GM18502 (cell line): ENCODE results near the gene TTC39A.
"Not testable (repeated sequence)": the region's sequence is repeated elsewhere in the genome, so short reads cannot be mapped to it uniquely, and the experiment has no call there.

Source experiments
- ATAC-seq: cut with Tn5 transposase; IDR thresholded peaks from one replicate; pipeline ENCODE4 v1.9.1; 2021; ENCODE audit warnings: mild to moderate bottlenecking; ENCODE audit not compliant: unreplicated experiment, poor library complexity

Gene TTC39A

DNA sequence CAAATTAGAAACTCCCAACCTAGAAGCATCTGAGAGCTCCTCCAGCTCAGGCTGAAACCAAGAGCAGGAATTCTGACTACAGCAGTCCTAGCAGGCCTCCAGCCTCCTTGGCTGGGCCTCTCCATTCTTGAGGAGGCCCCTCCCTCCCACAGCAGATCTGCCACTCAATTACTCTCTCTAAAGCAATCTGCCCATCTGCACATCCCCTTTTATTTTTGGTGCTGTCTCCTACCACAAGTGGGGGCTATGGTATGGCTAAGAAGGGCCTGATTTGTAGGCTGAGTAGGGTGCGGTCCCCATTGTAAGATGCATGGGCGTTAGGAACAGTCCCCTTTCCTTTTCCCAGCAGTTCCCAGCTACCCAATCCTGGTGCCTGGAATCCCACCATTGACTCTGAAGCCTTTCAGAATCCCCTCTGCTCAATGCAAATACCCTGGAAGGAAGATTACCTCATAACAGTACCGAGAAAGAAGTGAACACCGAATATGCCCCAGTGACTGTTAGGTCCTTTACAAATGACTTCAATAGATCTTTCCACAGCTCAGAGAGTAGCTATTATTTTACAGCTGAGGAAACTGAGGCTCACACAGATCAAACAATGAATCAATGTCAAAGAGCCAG, 11.6 kb upstream of the TTC39A start:
- peak; percentile 75 for ATAC-seq

DNA sequence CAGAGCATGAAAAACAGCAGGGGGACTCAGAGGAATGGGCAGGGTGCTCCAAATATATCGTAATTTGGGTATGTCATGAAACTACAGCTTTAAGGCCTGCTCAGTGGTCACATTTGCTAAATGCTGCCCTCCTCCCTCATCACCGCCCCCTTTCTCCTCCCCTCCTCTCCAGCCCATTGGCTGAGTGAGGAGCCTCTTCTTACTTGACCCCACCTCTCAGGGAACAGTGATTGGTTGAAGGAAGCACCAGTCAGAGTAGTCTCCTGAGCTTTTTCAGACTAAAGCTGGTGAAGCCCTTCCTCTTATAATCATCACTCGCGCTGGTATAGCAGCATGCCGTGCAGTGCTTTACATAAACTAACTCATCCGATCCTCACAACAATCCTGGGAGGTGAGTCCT, 10.0 kb upstream of the TTC39A start:
- no peak for ATAC-seq

DNA sequence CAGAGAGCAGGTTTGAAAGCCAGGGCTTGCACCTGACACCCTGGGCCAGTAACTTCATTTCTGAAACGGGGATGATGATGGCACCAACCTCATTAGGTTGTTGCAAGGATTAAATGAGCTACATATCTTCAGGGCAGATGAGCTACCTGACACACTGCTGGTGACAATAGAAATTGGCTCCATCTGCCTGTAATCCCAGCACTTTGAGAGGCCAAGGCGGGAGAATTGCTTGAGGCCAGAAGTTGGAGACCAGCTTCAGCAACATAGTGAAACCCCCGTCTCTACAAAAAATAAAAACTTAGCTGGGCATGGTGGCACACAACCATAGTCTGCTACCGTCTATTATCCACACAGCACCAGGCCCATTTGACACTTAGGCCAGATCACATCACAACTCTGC, 6.3 kb upstream of the TTC39A start:
- ATAC-seq = no peak

GRCh38 chr1:51336004-51336403, 5.6 kb upstream of the TTC39A start:
- ATAC-seq = no peak

DNA sequence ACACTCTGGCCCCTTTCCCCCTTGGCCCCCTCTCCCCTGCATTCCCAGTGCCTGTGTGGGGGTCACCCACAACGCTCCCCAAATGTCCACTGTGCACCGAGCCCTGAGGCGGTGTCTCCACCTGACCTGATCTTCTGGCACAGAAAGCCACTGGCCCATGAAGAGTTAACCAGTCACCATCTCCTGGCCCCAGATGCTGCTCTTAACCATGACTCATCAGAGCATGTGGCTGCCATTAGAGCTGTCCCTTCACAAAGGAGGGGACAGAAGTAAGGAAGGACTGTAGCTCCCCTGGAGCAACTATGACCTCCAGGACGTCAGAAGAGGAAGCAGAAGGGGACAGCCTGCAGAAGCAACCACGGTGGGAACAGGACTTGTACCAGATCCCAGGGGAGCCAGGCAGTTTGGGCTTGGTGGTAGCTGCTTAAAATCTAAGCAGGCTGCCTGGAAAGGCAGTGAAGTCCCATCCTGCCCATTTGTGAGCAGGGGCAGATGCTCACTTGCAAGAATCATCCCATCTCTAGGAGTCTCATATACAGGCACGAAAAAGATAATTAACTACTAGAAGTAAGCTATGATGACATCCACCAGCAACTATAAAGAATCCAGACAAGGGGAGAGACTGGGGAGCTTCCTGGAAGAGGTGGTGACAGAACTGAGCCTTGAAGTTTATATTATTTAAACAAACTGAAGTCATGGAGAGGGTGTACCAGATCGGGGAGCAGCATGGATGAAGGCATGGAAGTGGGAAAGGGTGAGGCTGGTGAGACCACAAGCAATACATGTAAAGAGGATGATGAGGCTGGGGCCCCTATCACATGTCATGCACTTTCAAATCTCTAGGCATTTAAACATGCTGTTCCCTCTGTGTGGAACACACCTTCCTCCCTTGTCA, 1.1 kb upstream of the TTC39A start:
- ATAC-seq = no peak

DNA sequence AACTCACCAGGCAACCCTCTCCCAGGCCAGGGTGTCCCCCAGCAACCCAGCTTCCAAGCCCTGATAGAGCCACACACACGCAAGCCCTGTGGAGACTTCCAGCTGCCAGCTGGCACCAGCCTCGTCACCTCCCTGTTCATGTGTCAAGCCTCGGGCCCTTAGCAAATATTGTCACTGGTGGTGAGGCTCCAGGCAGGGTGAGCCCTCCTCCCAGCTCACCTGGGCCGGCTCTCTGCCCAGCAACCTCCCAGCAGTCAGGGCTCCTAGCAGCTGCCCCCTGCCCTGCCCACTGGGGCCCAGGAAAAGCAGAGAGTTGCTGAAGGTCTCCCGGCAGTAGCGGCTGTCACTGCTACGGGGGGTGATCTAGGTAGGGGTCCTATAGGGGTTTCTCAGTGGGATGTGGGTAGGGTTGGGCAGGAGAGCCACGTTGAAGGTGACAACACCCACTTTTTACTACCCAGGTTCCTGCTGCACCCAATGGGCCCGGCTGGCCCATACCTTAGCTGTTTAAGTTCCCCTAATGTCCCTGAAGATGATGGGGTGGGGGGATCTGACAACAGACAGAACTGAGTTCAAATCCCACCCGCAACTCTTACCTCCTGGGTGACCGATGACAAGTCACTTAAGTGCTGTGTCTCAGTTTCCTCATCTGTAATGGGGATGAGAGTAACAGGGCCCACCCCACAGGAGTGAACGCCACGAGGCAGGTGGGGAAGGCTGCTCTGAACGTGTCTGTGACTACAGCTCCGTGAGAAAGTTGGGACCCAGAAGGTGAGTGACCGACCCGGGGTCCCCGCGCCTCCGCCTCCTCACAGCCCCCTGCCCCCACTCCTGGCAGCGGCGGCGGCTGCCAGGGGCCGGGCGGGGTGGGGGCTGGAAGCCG, 678 bp downstream of the TTC39A start:
- no peak for ATAC-seq

GRCh38 chr1:51328926-51329325, 1.4 kb downstream of the TTC39A start:
- no peak for ATAC-seq

GRCh38 chr1:51328279-51328678, 2.1 kb downstream of the TTC39A start:
- ATAC-seq = no peak

DNA sequence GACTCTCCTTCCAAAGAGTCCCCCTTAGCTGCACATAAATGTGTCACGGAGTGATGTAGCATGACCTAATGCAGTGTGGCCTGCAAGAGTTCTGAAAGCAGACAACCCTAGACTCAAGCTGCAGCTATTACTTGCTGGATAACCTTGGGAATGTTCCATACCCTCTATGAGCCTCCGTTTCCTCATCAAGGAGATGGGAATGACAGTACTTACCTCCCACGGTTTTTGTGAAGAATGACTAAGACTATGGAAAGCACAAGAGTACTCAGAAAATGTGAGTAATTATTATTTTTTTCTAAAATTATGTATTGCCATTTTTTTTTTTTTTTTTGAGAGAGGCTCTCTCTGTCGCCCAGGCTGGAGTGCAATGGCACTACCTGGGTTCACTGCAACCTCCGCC, 3.0 kb downstream of the TTC39A start:
- no peak for ATAC-seq

GRCh38 chr1:51326839-51327238, 3.5 kb downstream of the TTC39A start:
- ATAC-seq = no peak

DNA sequence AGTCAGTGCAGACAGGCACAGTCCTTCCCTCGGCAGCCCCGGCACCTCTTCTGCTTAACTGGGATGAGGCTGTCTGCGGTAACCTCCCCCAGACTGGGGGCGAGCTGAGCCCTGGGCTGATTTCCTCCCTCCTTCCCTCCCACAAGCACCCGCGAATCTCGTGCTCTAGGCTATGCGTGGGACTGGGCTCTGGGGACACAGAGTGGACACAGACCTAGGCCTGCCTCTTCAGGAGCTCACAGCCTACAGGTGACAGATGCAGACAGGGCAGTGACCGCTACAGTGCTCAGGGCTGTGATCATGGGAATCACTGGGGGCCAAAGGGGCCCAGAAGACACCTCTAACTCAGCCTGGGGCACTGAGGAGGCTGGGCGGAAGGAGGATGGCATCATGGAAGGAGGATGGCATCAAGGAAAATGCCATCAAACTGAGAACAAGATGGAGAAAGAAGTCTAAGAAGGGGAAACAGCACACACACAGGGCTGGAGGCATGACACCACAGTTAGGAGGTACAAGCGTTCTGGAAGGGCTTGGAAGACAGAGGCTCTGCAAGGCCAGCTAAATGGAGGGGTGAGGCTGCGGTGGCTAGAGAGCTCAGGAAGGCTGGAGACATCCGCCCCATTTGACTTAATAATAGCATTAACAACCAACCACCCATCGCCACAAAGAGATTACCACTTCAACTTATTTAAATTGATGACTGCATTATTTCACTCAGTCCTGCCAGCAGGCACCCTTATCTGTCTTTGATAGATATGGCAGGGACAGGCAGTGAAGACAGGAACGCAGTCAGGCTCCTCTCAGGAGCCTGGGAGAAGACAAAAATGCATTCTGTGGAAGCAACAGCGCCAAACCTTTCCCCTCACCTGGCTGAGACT, 4.2 kb downstream of the TTC39A start:
- ATAC-seq = no peak

- ATAC-seq = no peak
These were observed 5.0 kb downstream of the TTC39A start for GRCh38 chr1:51325391-51325790.

- not testable (repeated sequence) for ATAC-seq
These were observed 5.4 kb downstream of the TTC39A start for GRCh38 chr1:51325011-51325385.

GRCh38 chr1:51324251-51325010, 5.9 kb downstream of the TTC39A start:
- no peak for ATAC-seq

DNA sequence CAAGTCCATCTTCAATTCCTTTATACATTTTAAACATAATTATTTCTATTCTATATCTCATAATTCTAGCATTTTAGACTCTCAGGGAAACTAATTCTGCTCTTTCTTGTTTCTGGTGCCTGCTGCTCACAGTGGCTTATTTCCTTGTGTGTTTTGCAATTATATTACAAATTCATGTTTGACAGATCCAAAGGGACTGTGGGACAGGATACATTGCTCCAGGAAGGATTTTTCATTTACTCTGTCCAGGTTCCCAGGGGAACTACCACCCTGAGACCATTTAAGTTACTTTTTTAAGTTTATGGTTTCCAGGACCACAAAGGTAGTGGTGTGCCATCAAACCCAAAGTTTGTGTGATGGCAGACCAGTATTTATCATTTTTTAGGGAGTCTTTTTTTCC, 6.6 kb downstream of the TTC39A start:
- no peak for ATAC-seq

- ATAC-seq = no peak
These were observed 7.8 kb downstream of the TTC39A start for GRCh38 chr1:51322417-51323101.

DNA sequence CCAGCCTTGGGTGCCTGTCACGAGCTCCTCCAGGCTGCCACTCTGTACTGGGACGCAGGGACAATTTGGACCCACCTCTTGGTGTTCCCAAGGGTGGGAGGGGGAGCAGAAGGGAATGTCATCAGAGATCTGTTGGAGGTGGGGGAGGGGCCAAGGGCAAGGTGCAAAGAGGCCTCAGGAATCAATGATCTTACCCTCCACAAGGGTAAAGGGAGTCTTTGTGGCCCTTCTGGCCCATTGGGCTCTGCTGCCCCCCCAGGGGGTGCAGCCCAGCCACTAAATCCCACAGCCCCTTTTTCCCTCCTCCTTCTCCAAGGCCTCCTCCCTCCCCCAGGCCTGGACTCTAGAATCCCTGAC, 8.5 kb downstream of the TTC39A start:
- ATAC-seq = no peak

GRCh38 chr1:51320967-51321923, 9.1 kb downstream of the TTC39A start:
- ATAC-seq = no peak
